ENCODE results near the gene SCAMP4.

SCAMP4 gene

GRCh38 chr19:1955171-1956121 lies 50.2 kb downstream of the SCAMP4 start (continued):
- TF ChIP-seq, protein P1, sequence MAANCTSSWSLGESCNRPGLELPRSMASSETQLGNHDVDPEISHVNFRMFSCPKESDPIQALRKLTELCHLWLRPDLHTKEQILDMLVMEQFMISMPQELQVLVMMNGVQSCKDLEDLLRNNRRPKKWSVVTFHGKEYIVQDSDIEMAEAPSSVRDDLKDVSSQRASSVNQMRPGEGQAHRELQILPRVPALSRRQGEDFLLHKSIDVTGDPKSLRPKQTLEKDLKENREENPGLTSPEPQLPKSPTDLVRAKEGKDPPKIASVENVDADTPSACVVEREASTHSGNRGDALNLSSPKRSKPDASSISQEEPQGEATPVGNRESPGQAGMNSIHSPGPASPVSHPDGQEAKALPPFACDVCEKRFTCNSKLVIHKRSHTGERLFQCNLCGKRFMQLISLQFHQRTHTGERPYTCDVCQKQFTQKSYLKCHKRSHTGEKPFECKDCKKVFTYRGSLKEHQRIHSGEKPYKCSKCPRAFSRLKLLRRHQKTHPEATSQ (tag by site-specific recombination; IDR thresholded peaks at IDR 0.05), result no peak
- TF ChIP-seq ZFHX2 (tag by site-specific recombination; conservative IDR thresholded peaks at IDR 0.05), result peak; percentile 95
- peak; percentile 62; the same call in 1 of the 2 replicates for TF ChIP-seq KLF9 (tag by site-specific recombination; IDR thresholded peaks at IDR 0.05; ENCODE audit: low read depth)
- TF ChIP-seq, protein P2, sequence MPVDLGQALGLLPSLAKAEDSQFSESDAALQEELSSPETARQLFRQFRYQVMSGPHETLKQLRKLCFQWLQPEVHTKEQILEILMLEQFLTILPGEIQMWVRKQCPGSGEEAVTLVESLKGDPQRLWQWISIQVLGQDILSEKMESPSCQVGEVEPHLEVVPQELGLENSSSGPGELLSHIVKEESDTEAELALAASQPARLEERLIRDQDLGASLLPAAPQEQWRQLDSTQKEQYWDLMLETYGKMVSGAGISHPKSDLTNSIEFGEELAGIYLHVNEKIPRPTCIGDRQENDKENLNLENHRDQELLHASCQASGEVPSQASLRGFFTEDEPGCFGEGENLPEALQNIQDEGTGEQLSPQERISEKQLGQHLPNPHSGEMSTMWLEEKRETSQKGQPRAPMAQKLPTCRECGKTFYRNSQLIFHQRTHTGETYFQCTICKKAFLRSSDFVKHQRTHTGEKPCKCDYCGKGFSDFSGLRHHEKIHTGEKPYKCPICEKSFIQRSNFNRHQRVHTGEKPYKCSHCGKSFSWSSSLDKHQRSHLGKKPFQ (tag by site-specific recombination; IDR thresholded peaks at IDR 0.05), result no peak
- no peak for TF ChIP-seq ZNF10 (tag by site-specific recombination; IDR thresholded peaks at IDR 0.05)
- no peak for TF ChIP-seq ZNF658 (tag by site-specific recombination; IDR thresholded peaks at IDR 0.05)
- TF ChIP-seq ZXDB (tag by site-specific recombination; IDR thresholded peaks at IDR 0.05), result no peak
- TF ChIP-seq, protein P3, sequence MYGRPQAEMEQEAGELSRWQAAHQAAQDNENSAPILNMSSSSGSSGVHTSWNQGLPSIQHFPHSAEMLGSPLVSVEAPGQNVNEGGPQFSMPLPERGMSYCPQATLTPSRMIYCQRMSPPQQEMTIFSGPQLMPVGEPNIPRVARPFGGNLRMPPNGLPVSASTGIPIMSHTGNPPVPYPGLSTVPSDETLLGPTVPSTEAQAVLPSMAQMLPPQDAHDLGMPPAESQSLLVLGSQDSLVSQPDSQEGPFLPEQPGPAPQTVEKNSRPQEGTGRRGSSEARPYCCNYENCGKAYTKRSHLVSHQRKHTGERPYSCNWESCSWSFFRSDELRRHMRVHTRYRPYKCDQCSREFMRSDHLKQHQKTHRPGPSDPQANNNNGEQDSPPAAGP (tag by site-specific recombination; IDR thresholded peaks at IDR 0.05), result peak; percentile 80; the same call in 1 of the 2 replicates
- no peak for TF ChIP-seq ZNF302 (tag by site-specific recombination; IDR thresholded peaks at IDR 0.05; ENCODE audit: low read depth)
- no peak for TF ChIP-seq ZNF580 (tag by site-specific recombination; IDR thresholded peaks at IDR 0.05)
- no peak for TF ChIP-seq ZNF394 (tag by site-specific recombination; IDR thresholded peaks at IDR 0.05; ENCODE audit: borderline replicate concordance)
- TF ChIP-seq, protein P4, sequence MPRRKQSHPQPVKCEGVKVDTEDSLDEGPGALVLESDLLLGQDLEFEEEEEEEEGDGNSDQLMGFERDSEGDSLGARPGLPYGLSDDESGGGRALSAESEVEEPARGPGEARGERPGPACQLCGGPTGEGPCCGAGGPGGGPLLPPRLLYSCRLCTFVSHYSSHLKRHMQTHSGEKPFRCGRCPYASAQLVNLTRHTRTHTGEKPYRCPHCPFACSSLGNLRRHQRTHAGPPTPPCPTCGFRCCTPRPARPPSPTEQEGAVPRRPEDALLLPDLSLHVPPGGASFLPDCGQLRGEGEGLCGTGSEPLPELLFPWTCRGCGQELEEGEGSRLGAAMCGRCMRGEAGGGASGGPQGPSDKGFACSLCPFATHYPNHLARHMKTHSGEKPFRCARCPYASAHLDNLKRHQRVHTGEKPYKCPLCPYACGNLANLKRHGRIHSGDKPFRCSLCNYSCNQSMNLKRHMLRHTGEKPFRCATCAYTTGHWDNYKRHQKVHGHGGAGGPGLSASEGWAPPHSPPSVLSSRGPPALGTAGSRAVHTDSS (tag by site-specific recombination; IDR thresholded peaks at IDR 0.05), result no peak

DNA sequence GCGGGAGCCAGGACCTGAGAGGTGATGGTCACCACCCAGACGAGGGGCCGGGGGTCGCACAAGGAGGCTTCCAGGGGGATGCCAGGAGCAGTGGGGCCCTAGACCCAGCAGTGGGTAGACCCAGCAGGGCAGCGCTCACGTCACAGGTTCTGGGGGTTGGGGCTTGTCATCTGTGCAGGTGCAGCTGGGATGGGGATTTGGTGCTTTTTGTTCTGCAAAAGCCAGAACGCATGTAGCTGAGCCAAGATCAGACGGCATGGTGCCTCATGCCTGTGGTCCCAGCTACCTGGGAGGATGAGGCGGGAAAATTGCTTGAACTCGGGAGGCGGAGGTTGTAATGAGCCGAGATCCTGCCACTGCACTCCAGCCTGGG lies 50.9 kb downstream of the SCAMP4 start:
- POLR2A ChIA-PET, result no interaction called here
- H3K27ac ChIP-seq (ENCODE audit: extremely low read depth, low read depth, low read length), result no peak overlapping the region
- peaks cover 0 to 18% of the 10 kb centered on the region in 2 experiments; a peak in 2 of 3 replicates for H3K36me3 ChIP-seq (ENCODE audit: control insufficient read depth in 2 of 2, insufficient read depth in 1 of 2, low read length in 2 of 2)
- no peaks in the 10 kb centered on the region for H3K4me1 ChIP-seq (ENCODE audit: control insufficient read depth, insufficient read depth, low read length)
- H3K9me3 ChIP-seq (ENCODE audit: control insufficient read depth, insufficient read depth, low read depth, low read length), result no peaks in the 10 kb centered on the region
- no peak for TF ChIP-seq ZNF274 (IDR thresholded peaks at IDR 0.05; ENCODE audit: low read length)
- no peak for TF ChIP-seq ZNF274 (tag by site-specific recombination; IDR thresholded peaks at IDR 0.05; ENCODE audit: borderline replicate concordance)
- TF ChIP-seq ZFP69B (tag by site-specific recombination; IDR thresholded peaks at IDR 0.05), result 0 out of 2 replicates have a peak, but pooled peaks have one; percentile 14
- no peak for TF ChIP-seq GLI4 (tag by site-specific recombination; IDR thresholded peaks at IDR 0.05)
- no peak for TF ChIP-seq ZNF530 (tag by site-specific recombination; IDR thresholded peaks at IDR 0.05; ENCODE audit: low read depth)
- no peak for TF ChIP-seq KLF9 (tag by site-specific recombination; IDR thresholded peaks at IDR 0.05; ENCODE audit: low read depth)
- TF ChIP-seq, protein P5, sequence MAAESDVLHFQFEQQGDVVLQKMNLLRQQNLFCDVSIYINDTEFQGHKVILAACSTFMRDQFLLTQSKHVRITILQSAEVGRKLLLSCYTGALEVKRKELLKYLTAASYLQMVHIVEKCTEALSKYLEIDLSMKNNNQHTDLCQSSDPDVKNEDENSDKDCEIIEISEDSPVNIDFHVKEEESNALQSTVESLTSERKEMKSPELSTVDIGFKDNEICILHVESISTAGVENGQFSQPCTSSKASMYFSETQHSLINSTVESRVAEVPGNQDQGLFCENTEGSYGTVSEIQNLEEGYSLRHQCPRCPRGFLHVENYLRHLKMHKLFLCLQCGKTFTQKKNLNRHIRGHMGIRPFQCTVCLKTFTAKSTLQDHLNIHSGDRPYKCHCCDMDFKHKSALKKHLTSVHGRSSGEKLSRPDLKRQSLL (tag by site-specific recombination; IDR thresholded peaks at IDR 0.05), result 0 out of 2 replicates have a peak, but pooled peaks have one; percentile 39
- TF ChIP-seq ZNF600 (tag by site-specific recombination; IDR thresholded peaks at IDR 0.05), result peak; percentile 97
- no peak for TF ChIP-seq ZNF239 (tag by site-specific recombination; IDR thresholded peaks at IDR 0.05)
- TF ChIP-seq ZNF416 (tag by site-specific recombination; IDR thresholded peaks at IDR 0.05), result no peak
- no peak overlapping the region for H3K4me3 ChIP-seq (ENCODE audit: low read depth, low read length)
- CTCF ChIA-PET, result no interaction called here

Data from HEK293 (cell line).